GM19240 (cell line): Measurements from ENCODE around the gene KIAA0930.
"Not testable (repeated sequence)": the region's sequence is repeated elsewhere in the genome, so short reads cannot be mapped to it uniquely, and the experiment has no call there.

ENCODE experiments used
- DNase-seq: peaks from one replicate; pipeline ENCODE4 v3.0.0; 2011; ENCODE audit warnings: low spot score; ENCODE audit not compliant: insufficient read length

KIAA0930 gene

GRCh38 chr22:45202333-45203149 is 38.2 kb downstream of the KIAA0930 start:
- no peak for DNase-seq

GRCh38 chr22:45201678-45202332 is 38.9 kb downstream of the KIAA0930 start:
- no peak for DNase-seq

DNA sequence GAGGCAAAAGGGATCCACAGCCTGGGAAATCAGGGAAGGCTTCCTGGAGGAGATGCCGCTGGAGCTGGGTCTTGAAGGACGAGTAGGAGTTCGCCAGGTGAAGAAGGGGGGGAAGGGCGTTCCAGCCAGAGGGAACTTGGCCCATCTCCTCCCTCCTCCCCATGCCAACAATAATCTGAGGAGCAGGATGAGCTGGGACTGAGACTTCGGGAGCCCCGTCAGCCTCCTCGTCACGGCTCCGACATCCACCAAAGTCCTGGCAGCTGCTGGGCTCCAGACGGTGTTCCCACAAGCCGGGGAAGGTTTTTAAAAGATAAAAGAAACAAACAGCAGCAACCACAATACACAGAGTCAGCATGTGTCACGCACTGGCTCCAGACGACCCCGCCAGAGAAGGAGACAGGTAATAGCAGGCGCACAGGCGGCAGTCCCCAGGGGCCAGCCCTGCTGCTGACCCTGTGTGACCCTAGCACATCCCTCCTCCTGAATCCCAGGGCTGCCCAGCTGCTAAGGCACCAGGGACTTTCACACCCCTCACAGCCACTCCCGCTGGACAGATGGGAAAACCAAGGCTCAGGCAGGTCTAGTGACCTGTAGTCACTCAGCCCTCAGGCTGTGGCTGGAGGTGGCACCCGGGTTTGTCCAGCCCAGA is 39.7 kb downstream of the KIAA0930 start:
- no peak for DNase-seq

DNA sequence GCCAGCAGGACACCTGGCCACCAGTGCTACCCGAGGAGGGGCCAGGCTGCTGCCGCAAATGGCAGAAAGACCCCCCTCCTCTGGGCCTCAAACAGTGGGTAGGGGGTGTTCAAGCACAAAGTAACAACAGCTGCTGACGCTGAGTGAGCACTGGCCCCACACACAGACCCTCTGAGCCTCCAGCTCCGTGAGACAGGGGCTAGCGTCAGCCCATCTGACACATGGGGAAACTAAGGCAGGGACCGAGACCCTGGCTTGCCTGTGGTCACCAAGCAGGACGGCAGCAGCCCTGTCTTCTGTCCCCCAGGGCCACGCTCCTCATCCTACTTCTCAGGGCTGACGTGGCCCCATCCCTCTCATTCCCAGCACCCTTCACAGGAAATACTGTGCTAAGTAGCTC is 40.5 kb downstream of the KIAA0930 start:
- no peak for DNase-seq

DNA sequence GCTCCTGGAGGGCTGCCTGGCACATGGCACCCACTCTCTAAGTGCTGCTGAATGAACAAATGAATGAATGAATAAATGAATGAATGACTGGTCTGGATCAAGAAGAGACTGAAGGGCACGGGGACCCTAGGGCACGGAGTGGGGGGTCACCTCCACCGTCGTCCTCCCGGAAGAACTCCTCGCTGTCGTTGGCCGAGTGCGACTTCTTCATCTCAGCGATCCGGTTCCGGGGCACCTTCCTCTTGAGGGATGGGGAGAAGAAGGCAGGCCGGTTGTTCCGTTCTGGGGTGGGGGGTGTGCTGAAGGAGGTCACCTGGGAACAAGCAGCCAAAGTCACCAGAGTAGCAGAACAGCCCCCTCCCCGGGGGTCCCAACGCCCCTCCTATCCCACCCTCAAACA is 41.0 kb downstream of the KIAA0930 start:
- DNase-seq = no peak

GRCh38 chr22:45198463-45198795 is 42.3 kb downstream of the KIAA0930 start:
- no peak for DNase-seq

GRCh38 chr22:45197606-45198462 is 42.9 kb downstream of the KIAA0930 start:
- DNase-seq = no peak

GRCh38 chr22:45196926-45197605 is 43.6 kb downstream of the KIAA0930 start:
- no peak for DNase-seq

GRCh38 chr22:45196308-45196707 is 44.4 kb downstream of the KIAA0930 start:
- DNase-seq = no peak

- DNase-seq = no peak
Measured at GRCh38 chr22:45195616-45196015, 45.1 kb downstream of the KIAA0930 start.

DNA sequence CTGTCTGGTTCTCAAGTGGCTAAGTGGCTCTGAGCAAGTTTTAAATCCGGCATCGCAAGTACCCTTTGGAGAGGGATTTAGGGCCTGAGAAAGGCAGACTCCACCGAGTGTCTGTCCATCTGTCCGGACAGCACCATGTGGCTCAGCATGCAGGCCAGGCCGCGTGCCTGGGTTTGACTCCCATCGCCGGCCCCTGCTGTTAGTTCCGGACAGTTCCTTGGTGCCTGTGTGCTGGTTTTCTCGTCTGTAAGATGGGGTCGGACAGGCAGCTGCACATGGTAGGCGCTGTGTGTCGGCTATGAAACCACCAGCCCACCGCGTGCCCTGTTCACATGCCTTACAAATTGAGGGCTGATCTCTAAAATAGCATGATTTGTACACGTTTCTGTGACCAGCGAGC is 46.0 kb downstream of the KIAA0930 start:
- DNase-seq = no peak

- DNase-seq = no peak
Measured at GRCh38 chr22:45192701-45193187, 48.0 kb downstream of the KIAA0930 start.

DNA sequence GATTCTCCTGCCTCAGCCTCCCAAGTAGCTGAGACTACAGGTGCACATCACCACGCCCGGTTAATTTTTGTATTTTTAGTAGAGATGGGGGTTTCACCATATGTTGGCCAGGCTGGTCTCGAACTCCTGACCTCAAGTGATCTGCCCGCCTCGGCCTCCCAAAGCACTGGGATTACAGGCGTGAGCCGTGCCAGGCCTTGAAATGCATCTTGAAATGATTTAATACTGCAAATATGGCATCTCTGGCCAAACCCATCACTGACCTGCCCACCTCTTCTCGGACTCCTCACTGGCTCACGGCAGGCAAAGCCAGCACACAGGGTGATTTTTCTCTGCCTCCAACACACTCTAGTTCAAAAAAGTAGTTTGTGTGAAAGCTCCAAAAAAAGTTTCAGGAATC is 48.9 kb downstream of the KIAA0930 start:
- DNase-seq = not testable (repeated sequence)

DNA sequence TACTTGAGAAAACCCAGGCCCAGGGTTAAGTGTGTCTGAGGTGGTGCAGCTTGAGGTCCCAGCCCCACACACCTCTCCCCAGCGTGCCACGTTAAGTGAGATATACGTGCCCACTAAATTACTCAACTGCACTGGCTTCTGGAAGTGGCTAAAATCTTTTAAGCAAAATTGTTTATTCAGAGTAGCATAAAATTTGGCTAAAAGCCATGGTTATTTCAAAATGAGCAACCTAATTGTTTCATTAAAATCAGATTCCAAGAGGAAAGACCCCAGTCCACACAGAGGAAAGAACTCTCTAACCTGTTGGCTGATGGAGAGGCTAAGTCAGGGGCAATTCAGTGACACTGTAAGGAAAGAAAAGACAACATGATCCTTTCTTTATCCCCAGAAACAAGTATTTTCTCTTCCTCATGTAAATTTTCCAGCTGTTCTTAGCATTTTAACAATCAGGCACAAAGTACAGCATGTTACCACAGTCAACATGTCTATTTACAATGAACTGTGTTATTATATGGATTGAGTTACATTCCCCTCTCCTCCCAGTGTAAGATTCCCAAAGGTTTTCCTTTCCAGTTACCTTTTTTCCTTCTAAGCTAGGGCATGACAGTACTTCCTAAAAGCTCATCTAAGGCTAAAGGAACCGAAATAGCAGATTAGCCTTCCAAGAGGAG is 50.4 kb downstream of the KIAA0930 start:
- DNase-seq = no peak

- no peak for DNase-seq
Measured at GRCh38 chr22:45188779-45189178, 51.9 kb downstream of the KIAA0930 start.

DNA sequence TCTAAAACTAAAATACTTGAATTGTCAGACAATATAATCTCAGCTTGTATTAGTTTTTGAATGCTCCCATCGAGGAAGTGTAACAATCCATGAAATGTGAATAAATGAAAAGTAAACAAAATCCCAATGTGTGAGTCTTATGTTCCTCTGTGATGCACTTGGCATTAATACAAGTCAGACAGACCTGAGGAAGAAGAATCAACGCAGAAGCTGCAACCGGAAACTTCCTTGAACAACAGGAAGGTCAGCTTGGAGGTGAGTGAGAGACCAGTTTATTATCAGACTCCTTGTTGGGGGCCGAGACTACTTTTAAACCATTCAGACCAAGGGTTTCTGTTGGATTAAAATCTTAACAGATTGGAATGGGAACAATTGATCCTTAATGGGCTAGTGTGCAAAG is 52.8 kb downstream of the KIAA0930 start:
- no peak for DNase-seq

GRCh38 chr22:45185718-45186514 is 54.8 kb downstream of the KIAA0930 start:
- DNase-seq = no peak

DNA sequence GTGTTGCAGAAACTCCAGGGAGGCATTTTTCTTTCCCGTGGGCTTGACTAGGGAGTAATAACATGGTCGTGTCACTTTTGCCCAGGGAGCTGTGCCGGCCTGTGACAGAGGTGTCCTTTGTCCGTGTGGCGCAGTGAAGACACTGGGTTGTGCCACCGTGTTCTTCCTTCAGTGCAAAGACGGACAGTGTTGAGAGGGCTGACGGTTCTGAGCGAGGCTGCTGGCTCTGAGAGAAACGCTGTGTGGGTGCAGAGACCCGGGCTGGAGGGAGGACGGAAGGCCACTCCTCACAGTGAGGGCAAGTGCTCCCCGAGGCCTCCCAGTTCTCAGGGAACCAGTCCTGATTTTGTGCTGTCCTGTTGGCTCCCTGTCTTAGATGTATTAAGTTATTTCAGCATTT is 56.7 kb downstream of the KIAA0930 start:
- no peak for DNase-seq

GRCh38 chr22:45181766-45182165 is 58.9 kb downstream of the KIAA0930 start:
- DNase-seq = no peak

DNA sequence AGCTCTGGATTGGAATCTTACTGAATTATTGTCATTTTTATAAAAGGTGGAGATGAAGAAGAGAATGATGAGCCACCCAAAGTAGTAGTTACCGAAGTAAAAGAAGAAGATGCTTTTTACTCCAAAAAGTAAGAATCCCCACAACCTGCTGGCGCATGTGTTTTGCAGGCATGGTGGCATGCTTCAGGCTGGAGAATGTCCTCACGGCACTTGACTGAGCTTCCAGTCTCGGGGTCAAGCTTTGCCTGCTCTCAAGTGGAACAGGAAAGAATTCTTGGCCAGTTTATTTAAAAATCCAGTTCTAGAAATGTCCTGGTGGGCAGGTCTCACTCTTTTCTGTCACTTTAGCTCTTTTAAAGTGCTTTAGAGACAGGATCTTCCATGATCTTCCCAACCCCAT is 59.5 kb downstream of the KIAA0930 start:
- no peak for DNase-seq
